ENCODE data around the gene APEH. TPM values are rescaled to one million over a fixed set of nuclear protein-coding genes. Genes with fewer than 3 reads are reported as not detected.

Gene APEH
- total and polyA plus RNA-seq, 2 of the 13 experiments (the other 11 are each of a cell fraction or from before 2014, with no cell fraction given), result 116 to 130 TPM

DNA sequence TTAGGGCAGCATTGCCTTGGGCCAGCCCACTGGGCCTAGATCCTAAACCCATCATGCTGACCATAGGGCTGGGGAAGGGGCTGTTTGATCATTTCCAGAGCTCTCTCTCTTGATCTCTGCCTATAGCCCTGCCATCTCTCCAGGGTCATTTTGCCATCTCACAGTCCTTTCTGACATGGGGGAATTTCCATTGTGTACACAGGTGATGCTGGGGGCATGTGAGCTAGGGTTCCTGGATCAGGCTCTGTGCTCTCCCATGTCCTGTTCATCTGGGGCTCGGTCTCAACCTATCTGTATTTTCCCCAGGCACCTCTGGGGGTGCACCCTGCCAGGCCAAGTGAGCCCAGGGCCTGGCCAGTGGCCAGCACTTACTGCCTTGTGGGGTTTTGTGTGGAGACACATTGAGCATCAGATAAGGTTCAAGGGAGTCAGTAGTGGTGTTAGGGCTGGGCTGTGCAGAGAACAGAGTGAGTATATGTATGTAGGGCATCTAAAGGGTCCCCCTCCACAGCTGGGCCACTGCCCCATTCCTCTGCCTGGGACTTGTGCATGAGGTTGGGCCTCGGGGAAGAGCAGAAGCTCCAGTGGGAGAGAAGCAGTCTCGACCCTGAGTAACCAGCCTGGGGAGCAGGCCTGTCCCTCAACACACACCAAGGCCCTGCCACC lies 25.7 kb upstream of the APEH start (continued):
- TF ChIP-seq MAF1 (CRISPR knock-in tag; IDR thresholded peaks at IDR 0.05; ENCODE audit: borderline replicate concordance) (no peak), ZNF326 (CRISPR knock-in tag; IDR thresholded peaks at IDR 0.05; ENCODE audit: borderline replicate concordance) (no peak), ZNF253 (CRISPR knock-in tag; IDR thresholded peaks at IDR 0.05; ENCODE audit: borderline replicate concordance) (no peak), KDM2A (CRISPR knock-in tag; IDR thresholded peaks at IDR 0.05; ENCODE audit: borderline replicate concordance, low read depth) (no peak), CENPT (CRISPR knock-in tag; IDR thresholded peaks at IDR 0.05; ENCODE audit: low read depth) (no peak), HOXA7 (CRISPR knock-in tag; IDR thresholded peaks at IDR 0.05) (no peak), ZNF33B (CRISPR knock-in tag; IDR thresholded peaks at IDR 0.05) (no peak)
- TF ChIP-seq, protein P1, sequence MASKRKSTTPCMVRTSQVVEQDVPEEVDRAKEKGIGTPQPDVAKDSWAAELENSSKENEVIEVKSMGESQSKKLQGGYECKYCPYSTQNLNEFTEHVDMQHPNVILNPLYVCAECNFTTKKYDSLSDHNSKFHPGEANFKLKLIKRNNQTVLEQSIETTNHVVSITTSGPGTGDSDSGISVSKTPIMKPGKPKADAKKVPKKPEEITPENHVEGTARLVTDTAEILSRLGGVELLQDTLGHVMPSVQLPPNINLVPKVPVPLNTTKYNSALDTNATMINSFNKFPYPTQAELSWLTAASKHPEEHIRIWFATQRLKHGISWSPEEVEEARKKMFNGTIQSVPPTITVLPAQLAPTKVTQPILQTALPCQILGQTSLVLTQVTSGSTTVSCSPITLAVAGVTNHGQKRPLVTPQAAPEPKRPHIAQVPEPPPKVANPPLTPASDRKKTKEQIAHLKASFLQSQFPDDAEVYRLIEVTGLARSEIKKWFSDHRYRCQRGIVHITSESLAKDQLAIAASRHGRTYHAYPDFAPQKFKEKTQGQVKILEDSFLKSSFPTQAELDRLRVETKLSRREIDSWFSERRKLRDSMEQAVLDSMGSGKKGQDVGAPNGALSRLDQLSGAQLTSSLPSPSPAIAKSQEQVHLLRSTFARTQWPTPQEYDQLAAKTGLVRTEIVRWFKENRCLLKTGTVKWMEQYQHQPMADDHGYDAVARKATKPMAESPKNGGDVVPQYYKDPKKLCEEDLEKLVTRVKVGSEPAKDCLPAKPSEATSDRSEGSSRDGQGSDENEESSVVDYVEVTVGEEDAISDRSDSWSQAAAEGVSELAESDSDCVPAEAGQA (IDR thresholded peaks at IDR 0.05; ENCODE audit: low read depth), result no peak
- TF ChIP-seq, protein P1 (CRISPR knock-in tag; IDR thresholded peaks at IDR 0.05; ENCODE audit: borderline replicate concordance), result no peak
- TF ChIP-seq, protein P2, sequence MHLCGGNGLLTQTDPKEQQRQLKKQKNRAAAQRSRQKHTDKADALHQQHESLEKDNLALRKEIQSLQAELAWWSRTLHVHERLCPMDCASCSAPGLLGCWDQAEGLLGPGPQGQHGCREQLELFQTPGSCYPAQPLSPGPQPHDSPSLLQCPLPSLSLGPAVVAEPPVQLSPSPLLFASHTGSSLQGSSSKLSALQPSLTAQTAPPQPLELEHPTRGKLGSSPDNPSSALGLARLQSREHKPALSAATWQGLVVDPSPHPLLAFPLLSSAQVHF (CRISPR knock-in tag; IDR thresholded peaks at IDR 0.05), result no peak
